Nephron (organoid): Measurements from ENCODE around the gene ZFYVE16.

Experiments
- H3K27ac Mint-ChIP-seq, 3 experiments: 2 replicates each; pipeline ENCODE4 v1.8.0; 2020; ENCODE audit warnings: mixed read lengths in 3 of 3, mild to moderate bottlenecking in 2 of 3, moderate library complexity in 1 of 3
- H3K27me3 Mint-ChIP-seq: 2 replicates; pipeline ENCODE4 v1.8.0; 2021; ENCODE audit warnings: low read depth, mild to moderate bottlenecking, moderate library complexity, mixed read lengths
- H3K36me3 Mint-ChIP-seq: 2 replicates; pipeline ENCODE4 v1.8.0; 2020; ENCODE audit warnings: low read depth, mixed read lengths
- H3K4me1 Mint-ChIP-seq: 2 replicates; pipeline ENCODE4 v1.8.0; 2020; ENCODE audit warnings: mixed read lengths
- H3K4me3 Mint-ChIP-seq, 3 experiments: 2 replicates each; pipeline ENCODE4 v1.8.0; 2020; ENCODE audit warnings: mild to moderate bottlenecking in 3 of 3, mixed read lengths in 3 of 3, moderate library complexity in 2 of 3
- H3K9me3 Mint-ChIP-seq: 2 replicates; pipeline ENCODE4 v1.8.0; 2020; ENCODE audit warnings: mixed read lengths
- CTCF ChIP-seq, 3 experiments: fragments of 200-600 bp; sonication (generic); IDR thresholded peaks; one replicate each; pipeline ENCODE4 v1.5.0; 2021; ENCODE audit warnings: antibody characterized with exemption in 3 of 3; ENCODE audit not compliant: unreplicated experiment in 3 of 3

ZFYVE16 gene

GRCh38 chr5:80503641-80504040, 95.8 kb downstream of the ZFYVE16 start:
- Mint-ChIP-seq H3K9me3 (no peaks in the 10 kb centered on the region), H3K36me3 (no peaks in the 10 kb centered on the region), H3K4me3 (no peak overlapping the region), H3K4me1 (no peaks in the 10 kb centered on the region), H3K27ac (no peak overlapping the region), H3K27me3 (no peaks in the 10 kb centered on the region)
- TF ChIP-seq CTCF (IDR thresholded peaks at IDR 0.05; ENCODE audit: unreplicated experiment in 3 of 3), result no peak

- no peak for TF ChIP-seq CTCF (IDR thresholded peaks at IDR 0.05; ENCODE audit: unreplicated experiment in 3 of 3)
- H3K4me3 Mint-ChIP-seq, result no peak overlapping the region
- no peak overlapping the region for H3K27ac Mint-ChIP-seq
- no peaks in the 10 kb centered on the region for H3K9me3 Mint-ChIP-seq
- no peaks in the 10 kb centered on the region for H3K36me3 Mint-ChIP-seq
- H3K27me3 Mint-ChIP-seq, result no peaks in the 10 kb centered on the region
- no peaks in the 10 kb centered on the region for H3K4me1 Mint-ChIP-seq
Measured at GRCh38 chr5:80504833-80505232, 97.0 kb downstream of the ZFYVE16 start.

- Mint-ChIP-seq H3K36me3 (no peaks in the 10 kb centered on the region), H3K4me3 (no peak overlapping the region), H3K27me3 (no peaks in the 10 kb centered on the region), H3K4me1 (no peaks in the 10 kb centered on the region), H3K27ac (no peak overlapping the region), H3K9me3 (no peaks in the 10 kb centered on the region)
- no peak for TF ChIP-seq CTCF (IDR thresholded peaks at IDR 0.05; ENCODE audit: unreplicated experiment in 3 of 3)
Measured at GRCh38 chr5:80507663-80508062, 99.8 kb downstream of the ZFYVE16 start.

- Mint-ChIP-seq H3K4me1 (no peaks in the 10 kb centered on the region), H3K9me3 (no peaks in the 10 kb centered on the region), H3K36me3 (no peaks in the 10 kb centered on the region), H3K27me3 (no peaks in the 10 kb centered on the region), H3K4me3 (no peak overlapping the region), H3K27ac (no peak overlapping the region)
- no peak for TF ChIP-seq CTCF (IDR thresholded peaks at IDR 0.05; ENCODE audit: unreplicated experiment in 3 of 3)
Measured at GRCh38 chr5:80508844-80509243, 101.0 kb downstream of the ZFYVE16 start.

GRCh38 chr5:80509362-80509761, 101.5 kb downstream of the ZFYVE16 start:
- Mint-ChIP-seq H3K36me3 (no peaks in the 10 kb centered on the region), H3K4me3 (no peak overlapping the region), H3K27ac (no peak overlapping the region), H3K9me3 (no peaks in the 10 kb centered on the region), H3K4me1 (no peaks in the 10 kb centered on the region), H3K27me3 (no peaks in the 10 kb centered on the region)
- no peak for TF ChIP-seq CTCF (IDR thresholded peaks at IDR 0.05; ENCODE audit: unreplicated experiment in 3 of 3)

GRCh38 chr5:80516826-80517225, 109.0 kb downstream of the ZFYVE16 start:
- H3K4me3 Mint-ChIP-seq, result no peak overlapping the region
- TF ChIP-seq CTCF (IDR thresholded peaks at IDR 0.05; ENCODE audit: unreplicated experiment in 3 of 3), result no peak
- H3K9me3 Mint-ChIP-seq, result no peaks in the 10 kb centered on the region
- H3K36me3 Mint-ChIP-seq, result peaks cover 6% of the 10 kb centered on the region
- peaks cover 5% of the 10 kb centered on the region for H3K4me1 Mint-ChIP-seq
- no peaks in the 10 kb centered on the region for H3K27me3 Mint-ChIP-seq
- H3K27ac Mint-ChIP-seq, result no peak overlapping the region
